ENCODE results near the gene RPS29. TPM values are rescaled to one million over a fixed set of nuclear protein-coding genes. Genes with fewer than 3 reads are reported as not detected.

The RPS29 gene
- total and polyA plus RNA-seq, 9 of the 15 experiments (the other 6 are each of a cell fraction or from before 2014, with no cell fraction given) = 1,545 to 5,012 (median 2,448) TPM

- TF ChIP-seq NONO (IDR thresholded peaks at IDR 0.05; ENCODE audit: low read depth in 2 of 2, low read length in 1 of 2) (peak in 1 of 2 experiments; percentile 58; a peak in 1 of 4 replicates), POLR2B (IDR thresholded peaks at IDR 0.05; ENCODE audit: low read depth, partially characterized antibody) (peak; percentile 90), ZBTB11 (CRISPR knock-in tag; IDR thresholded peaks at IDR 0.05) (peak in 1 of 3 experiments; percentile 73; a peak in 2 of 6 replicates), ADNP (tag; IDR thresholded peaks at IDR 0.05) (no peak), ZNF277 (CRISPR knock-in tag; IDR thresholded peaks at IDR 0.05; ENCODE audit: borderline replicate concordance) (no peak), CBFA2T2 (conservative IDR thresholded peaks at IDR 0.05) (0 out of 2 replicates have a peak, but pooled peaks have one; percentile 6), NFRKB (IDR thresholded peaks at IDR 0.05; ENCODE audit: low read depth) (peak; percentile 68; the same call in 1 of the 2 replicates), NRF1 (conservative IDR thresholded peaks at IDR 0.05 in 1 of 2, IDR thresholded peaks at IDR 0.05 in 1 of 2) (peak in 1 of 2 experiments; percentile 13; a peak in 1 of 4 replicates), GTF2E2 (tag; IDR thresholded peaks at IDR 0.05) (peak; percentile 70; the same call in 1 of the 2 replicates), POLR2G (IDR thresholded peaks at IDR 0.05; ENCODE audit: low read depth, low read length) (peak; percentile 99), RBFOX2 (IDR thresholded peaks at IDR 0.05; ENCODE audit: low read depth, low read length) (peak; percentile 97), SREBF1 (IDR thresholded peaks at IDR 0.05; ENCODE audit: borderline replicate concordance, low read depth, low read length) (peak; percentile 71; the same call in 1 of the 2 replicates), SP1 (CRISPR knock-in tag; IDR thresholded peaks at IDR 0.05) (0 out of 2 replicates have a peak, but pooled peaks have one; percentile 17), EHMT2 (IDR thresholded peaks at IDR 0.05) (no peak), ATF6 (CRISPR knock-in tag; IDR thresholded peaks at IDR 0.05) (0 out of 2 replicates have a peak, but pooled peaks have one; percentile 6), NR2C2 (CRISPR knock-in tag; IDR thresholded peaks at IDR 0.05) (no peak), NR2C2 (tag; IDR thresholded peaks at IDR 0.05) (peak; percentile 14; the same call in 1 of the 2 replicates), YY1 (IDR thresholded peaks at IDR 0.05; ENCODE audit: borderline replicate concordance in 1 of 3, control insufficient read depth in 1 of 3, extremely low read depth in 1 of 3, insufficient read depth in 3 of 3, insufficient read length in 1 of 3, insufficient replicate concordance in 2 of 3, low read depth in 1 of 3, low read length in 2 of 3) (peak in 2 of 3 experiments; percentile 45 to 83)
Measured at GRCh38 chr14:49620182-49621113, 34.3 kb upstream of the RPS29 start, which contains the start of the genes MGAT2 and RPL36AL (continued).
